HG02610 (cell line): ENCODE results near the gene DLG4.
"Not testable (repeated sequence)": the region's sequence is repeated elsewhere in the genome, so short reads cannot be mapped to it uniquely, and the experiment has no call there.

Source experiments
- ATAC-seq: cut with Tn5 transposase; IDR thresholded peaks from one replicate; pipeline ENCODE4 v1.9.1; 2021; ENCODE audit warnings: mild to moderate bottlenecking, moderate library complexity; ENCODE audit not compliant: unreplicated experiment

The DLG4 gene

GRCh38 chr17:7249830-7250229 is 30.2 kb upstream of the DLG4 start:
- no peak for ATAC-seq

- no peak for ATAC-seq
These were observed 29.6 kb upstream of the DLG4 start for GRCh38 chr17:7249214-7249613.

- no peak for ATAC-seq
These were observed 29.2 kb upstream of the DLG4 start for GRCh38 chr17:7248796-7249195.

- no peak for ATAC-seq
These were observed 27.1 kb upstream of the DLG4 start for GRCh38 chr17:7246779-7247178.

GRCh38 chr17:7243838-7244237 is 24.2 kb upstream of the DLG4 start:
- ATAC-seq, result not testable (repeated sequence)

- ATAC-seq, result no peak
These were observed 23.8 kb upstream of the DLG4 start for GRCh38 chr17:7243453-7243729.

- peak; percentile 33 for ATAC-seq
These were observed 23.2 kb upstream of the DLG4 start for GRCh38 chr17:7242717-7243452.

GRCh38 chr17:7241783-7242716 is 22.4 kb upstream of the DLG4 start, which contains the start of gene GABARAP:
GABARAP (minus strand) TSS chr17:7242449; CDS start chr17:7242330, 119 bp downstream.
- peak; percentile 25 for ATAC-seq

- no peak for ATAC-seq
These were observed 21.6 kb upstream of the DLG4 start for GRCh38 chr17:7241090-7241733.

- no peak for ATAC-seq
These were observed 20.7 kb upstream of the DLG4 start for GRCh38 chr17:7240375-7240774.

- peak; percentile 42 for ATAC-seq
These were observed 19.7 kb upstream of the DLG4 start, which contains the start of gene PHF23 for GRCh38 chr17:7239091-7240027. PHF23 (minus strand) TSS chr17:7239457; CDS start chr17:7239279, 178 bp downstream.

GRCh38 chr17:7238420-7239090 is 18.9 kb upstream of the DLG4 start:
- no peak for ATAC-seq

- ATAC-seq, result peak; percentile 21
These were observed 18.3 kb upstream of the DLG4 start for GRCh38 chr17:7237761-7238419.

- no peak for ATAC-seq
These were observed 17.7 kb upstream of the DLG4 start for GRCh38 chr17:7237266-7237760.

- ATAC-seq, result no peak
These were observed 17.2 kb upstream of the DLG4 start for GRCh38 chr17:7236808-7237207.

- ATAC-seq, result no peak
These were observed 16.3 kb upstream of the DLG4 start for GRCh38 chr17:7235693-7236665.

GRCh38 chr17:7234083-7234951 is 14.7 kb upstream of the DLG4 start, which contains the start of gene DVL2:
DVL2 (minus strand) TSS chr17:7234517; CDS start chr17:7234262, 255 bp downstream.
- ATAC-seq, result peak; percentile 54
